HK-2 (cell line): ENCODE results near the gene MARK3.
"Not testable (repeated sequence)": the region's sequence is repeated elsewhere in the genome, so short reads cannot be mapped to it uniquely, and the experiment has no call there.

Experiments used
- DNase-seq: peaks from one replicate; pipeline ENCODE4 v3.0.0-alpha.2; 2018; ENCODE audit not compliant: unreplicated experiment

MARK3 gene

DNA sequence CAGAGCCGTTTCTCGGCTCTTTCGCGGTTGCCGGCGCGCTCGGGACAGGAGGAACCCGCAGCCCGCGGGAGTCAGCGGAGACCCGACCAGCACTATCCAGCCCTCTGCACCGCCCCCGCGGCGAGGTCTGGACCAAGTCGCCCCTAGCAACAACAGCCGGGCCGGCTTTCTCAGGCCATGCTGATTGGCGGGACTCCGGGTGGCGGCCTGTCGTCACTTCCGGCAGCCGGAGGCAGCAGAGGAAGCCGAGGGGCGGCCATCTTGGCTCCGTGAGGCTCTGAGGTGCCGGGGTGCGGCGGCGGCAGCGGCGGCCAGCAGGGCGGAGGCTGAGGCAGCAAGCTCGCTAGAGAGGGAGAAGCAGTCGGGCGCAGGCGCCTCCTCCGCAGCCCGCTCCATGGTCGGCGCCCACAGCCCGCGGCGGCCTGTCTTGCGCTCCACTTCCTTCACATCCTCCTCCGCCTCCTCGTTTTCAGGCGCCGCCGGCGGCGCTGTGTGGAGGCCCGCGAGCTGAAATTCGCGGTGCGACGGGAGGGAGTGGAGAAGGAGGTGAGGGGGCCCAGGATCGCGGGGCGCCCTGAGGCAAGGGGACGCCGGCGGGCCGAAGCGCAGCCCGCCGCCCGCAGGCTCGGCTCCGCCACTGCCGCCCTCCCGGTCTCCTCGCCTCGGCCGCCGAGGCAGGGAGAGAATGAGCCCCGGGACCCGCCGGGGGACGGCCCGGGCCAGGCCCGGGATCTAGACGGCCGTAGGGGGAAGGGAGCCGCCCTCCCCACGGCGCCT, at the start of gene MARK3:
Gene MARK3, plus strand, starts transcription at position 264 of the 777 bp plus-strand sequence. CDS start 615 bp downstream, outside the sequence.
- DNase-seq = peak; percentile 96

DNA sequence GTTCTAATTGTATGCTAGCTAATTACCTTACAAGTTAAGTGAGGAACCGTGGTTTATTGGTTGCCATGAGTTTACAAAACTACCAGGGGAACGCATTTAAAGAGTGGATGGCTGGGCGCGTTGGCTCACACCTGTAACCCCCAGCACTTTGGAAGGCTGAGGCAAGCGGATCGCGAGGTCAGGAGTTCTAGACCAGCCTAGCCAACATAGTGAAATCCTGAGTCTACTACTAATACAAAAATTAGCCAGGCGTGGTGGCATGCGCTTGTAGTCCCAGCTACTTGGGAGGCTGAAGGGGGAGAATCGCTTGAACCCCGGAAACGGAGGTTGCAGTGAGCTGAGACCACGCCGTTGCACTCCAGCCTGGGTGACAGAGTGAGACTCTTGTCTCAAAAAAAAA, 49.0 kb upstream of the MARK3 start:
- no peak for DNase-seq

GRCh38 chr14:103337794-103338193, 47.4 kb upstream of the MARK3 start:
- no peak for DNase-seq

- no peak for DNase-seq
Observed at GRCh38 chr14:103339561-103339960, 45.7 kb upstream of the MARK3 start.

DNA sequence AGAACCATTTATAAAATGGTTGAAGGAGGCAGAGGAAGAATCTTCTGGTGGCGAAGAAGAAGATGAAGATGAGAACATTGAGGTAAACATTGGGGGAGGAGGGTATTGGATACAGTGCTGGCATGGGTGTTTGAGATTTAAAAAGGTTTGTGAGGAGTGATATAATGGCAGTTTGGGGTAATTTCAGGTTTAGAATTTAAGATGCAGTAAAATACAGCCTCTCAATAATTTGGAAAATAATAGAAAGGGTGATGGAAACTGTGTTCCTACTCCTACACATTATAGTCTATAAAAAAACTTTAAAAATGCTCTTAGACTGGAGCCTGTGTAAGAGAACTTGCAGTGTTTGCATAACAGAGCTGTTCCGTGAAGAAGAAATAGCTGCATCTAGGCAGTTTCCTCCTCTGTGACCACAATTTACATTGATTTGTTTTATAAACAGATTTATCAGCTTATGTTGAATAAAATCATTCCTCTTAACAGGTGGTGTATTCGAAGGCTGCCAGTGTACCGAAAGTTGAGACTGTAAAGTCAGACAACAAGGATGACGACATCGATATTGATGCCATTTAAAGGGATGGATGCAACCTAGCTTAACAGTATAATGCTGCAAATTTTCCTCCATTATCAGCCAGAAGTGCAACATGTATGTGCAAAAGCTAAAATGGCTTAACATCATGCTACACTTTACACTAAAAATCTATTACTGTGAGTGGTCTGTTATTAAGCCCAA, 44.6 kb upstream of the MARK3 start:
- no peak for DNase-seq

DNA sequence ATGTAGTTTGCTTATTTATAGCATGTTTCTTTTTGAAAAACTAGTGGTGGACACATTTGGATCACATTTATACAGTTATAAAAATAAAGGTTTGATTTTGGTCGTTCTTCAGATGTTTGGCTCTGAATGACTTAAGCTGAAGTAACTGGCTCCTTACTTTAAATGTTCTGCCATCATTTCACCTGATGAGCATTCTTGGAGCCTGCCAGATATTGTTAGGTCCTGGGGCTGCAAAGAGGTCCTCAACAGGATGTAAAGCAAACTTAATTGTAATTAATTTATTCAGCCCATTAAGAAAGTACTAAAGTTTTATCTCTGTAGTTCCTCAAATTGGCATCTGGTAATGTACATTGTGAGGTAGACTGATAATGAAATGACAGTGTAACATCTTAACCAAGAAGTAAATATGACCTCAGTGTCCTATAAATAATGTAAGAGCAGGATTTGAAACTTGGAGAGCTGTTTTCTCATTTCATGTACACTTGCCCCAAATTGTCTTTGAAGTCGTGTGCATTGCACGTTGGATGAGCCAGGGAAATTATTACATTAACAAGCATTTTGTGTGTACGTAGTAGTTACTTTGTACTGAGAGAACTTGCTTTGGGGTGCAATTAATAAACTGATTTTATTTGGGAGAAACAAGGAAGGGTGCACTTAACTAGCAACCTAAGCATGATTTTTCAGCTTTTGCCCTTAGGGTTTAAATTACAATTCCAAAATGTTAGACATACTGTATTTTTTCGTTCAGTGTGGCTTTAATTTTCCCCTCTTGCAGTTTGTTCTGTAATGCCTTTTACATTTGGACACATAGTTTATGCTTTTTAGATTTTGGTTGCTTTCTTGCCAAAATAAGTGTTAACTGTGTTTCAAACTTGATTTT, 43.7 kb upstream of the MARK3 start:
- DNase-seq = no peak

- DNase-seq = no peak
Observed at GRCh38 chr14:103343164-103343879, 41.9 kb upstream of the MARK3 start.

GRCh38 chr14:103343905-103344797, 41.1 kb upstream of the MARK3 start:
- no peak for DNase-seq

GRCh38 chr14:103346286-103346685, 38.9 kb upstream of the MARK3 start:
- DNase-seq = no peak

- no peak for DNase-seq
Observed at GRCh38 chr14:103347091-103347815, 38.0 kb upstream of the MARK3 start.

DNA sequence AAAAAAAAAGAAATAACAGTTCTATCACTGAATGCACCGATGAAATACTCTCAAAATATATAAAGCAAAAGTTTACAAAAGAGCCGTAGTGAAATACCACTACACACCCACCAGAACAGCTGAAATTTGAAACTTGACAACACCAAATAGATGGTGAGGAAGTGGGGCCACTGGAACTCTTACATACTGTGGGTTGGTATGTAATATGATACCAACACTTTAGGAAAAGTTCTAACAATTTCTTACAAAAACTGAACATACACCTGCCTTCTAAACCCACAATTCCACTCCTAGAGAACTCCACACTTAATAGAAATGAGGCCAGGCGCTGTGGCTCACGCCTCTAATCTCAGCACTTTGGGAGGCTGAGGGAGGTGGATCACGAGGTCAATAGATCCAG, 37.1 kb upstream of the MARK3 start:
- no peak for DNase-seq

DNA sequence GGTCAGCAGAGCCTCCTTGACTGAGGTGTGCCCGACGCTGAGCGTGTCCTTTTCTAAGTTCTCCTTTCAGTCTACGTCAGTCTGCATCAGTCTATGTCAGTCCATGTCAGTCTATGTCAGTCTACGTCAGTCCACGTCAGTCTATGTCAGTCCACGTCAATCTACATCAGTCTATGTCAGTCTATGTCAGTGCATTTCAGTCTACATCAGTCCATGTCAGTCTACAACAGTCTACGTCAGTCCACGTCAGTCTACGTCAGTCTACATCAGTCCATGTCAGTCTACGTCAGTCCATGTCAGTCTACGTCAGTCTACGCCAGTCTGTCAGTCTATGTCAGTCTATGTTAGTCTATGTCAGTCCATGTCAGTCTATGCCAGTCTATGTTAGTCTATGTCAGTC, 35.2 kb upstream of the MARK3 start:
- no peak for DNase-seq

GRCh38 chr14:103353362-103353761, 31.9 kb upstream of the MARK3 start:
- DNase-seq = no peak

DNA sequence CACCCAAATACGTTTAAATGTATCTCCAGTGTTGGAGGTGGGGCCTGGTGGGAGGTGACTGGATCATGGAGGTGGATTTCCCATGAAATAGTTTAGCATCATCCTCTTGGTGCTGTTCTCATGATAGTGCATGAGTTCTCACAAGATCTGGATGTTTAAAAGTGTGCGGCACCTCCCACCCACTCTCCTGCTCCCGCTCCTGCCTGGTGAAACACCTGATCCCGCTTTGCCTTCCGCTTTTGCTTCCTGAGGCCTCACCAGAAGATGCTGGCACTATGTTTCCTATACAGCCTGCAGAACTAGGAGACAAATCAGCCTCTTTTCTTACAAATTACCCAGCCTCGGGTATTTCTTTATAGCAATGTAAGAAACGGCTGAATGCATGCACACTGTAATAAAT, 31.1 kb upstream of the MARK3 start:
- DNase-seq = no peak

- no peak for DNase-seq
Observed at GRCh38 chr14:103356024-103356682, 29.1 kb upstream of the MARK3 start.

DNA sequence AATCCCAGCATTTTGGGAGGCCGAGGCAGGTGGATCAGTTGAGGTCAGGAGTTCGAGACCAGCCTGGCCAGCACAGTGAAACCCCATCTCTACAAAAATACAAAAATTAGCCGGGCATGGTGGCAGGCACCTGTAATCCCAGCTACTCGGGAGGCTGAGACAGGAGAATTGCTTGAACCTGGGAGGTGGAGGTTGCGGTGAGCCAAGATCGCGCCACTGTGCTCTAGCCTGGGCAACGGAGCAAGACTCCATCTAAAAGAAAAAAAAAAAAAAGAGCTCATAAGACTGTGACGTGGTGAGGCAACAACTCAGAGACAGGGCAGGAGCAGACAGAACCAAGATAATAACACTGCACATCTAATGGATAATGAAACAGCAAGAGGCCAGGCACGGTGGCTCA, 27.7 kb upstream of the MARK3 start:
- DNase-seq = not testable (repeated sequence)

DNA sequence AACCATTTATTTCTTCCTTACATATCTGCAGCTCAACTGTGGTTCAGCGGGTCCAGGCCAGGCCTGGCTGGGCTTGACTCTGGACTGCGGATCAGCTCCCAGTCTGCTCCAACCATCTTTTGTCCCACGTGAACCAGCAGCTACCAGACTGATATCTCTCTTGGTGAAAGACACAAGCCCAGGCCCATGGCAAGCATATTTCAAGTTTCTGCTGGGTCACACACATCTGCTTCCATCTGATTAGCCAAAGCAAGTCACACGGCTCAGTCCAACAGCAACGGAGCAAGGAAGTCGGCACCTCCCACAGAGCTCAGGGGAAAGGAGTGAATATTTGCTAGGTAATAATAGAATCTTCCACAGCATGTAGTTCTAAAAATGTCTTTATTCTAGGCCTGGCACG, 24.7 kb upstream of the MARK3 start:
- DNase-seq = no peak

DNA sequence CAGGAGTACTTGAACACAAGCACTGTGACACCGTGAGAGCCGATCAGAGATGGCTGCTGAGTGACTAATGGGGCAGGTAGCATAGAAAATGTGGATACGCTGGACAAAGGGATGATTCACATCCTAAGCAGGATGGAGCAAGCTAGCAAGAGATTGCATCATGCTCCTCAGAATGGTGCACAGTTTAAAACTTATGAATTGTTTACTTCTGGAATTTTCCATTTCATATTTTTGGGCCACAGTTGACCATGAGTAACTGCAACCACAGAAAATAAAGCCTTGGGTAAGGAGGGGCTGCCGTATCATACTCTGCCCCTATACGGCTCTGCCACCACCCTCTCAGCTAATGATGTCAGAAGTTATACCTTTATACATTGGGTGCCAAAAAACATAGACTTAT, 23.3 kb upstream of the MARK3 start:
- DNase-seq = peak; percentile 48

GRCh38 chr14:103362780-103363179, 22.4 kb upstream of the MARK3 start:
- no peak for DNase-seq
